Stimulated activated naive B cell treated with anti-CD40 and anti-IgM and Interleukin-4, amounts not matched to agents 10 μg/mL and 1 μg/mL and 100 μg/mL, for 72 hours (primary cell): ENCODE results near the gene STIP1.

Source experiments
- ATAC-seq, 2 donors: fragments of 150-1000 bp; cut with Tn5 transposase; replicated peaks; 2 replicates each; pipeline ENCODE4 v1.10.0; 2021; ENCODE audit warnings: moderate library complexity in 1 of 2
- DNase-seq: peaks from one replicate; pipeline ENCODE4 v3.0.0; 2021
- H3K27ac Mint-ChIP-seq: one replicate; pipeline ENCODE4 v1.8.0; 2022; ENCODE audit warnings: mild to moderate bottlenecking, mixed read lengths
- H3K27me3 Mint-ChIP-seq, 2 donors: one replicate each; pipeline ENCODE4 v1.8.0; 2022; ENCODE audit warnings: mixed read lengths in 2 of 2
- H3K36me3 Mint-ChIP-seq, 2 donors: one replicate each; pipeline ENCODE4 v1.8.0; 2022; ENCODE audit warnings: mixed read lengths in 2 of 2, mild to moderate bottlenecking in 1 of 2
- H3K4me1 Mint-ChIP-seq, 2 donors: one replicate each; pipeline ENCODE4 v1.8.0; 2022; ENCODE audit warnings: mixed read lengths in 2 of 2, mild to moderate bottlenecking in 1 of 2
- H3K4me3 Mint-ChIP-seq, 2 donors: one replicate each; pipeline ENCODE4 v1.8.0; 2022; ENCODE audit warnings: mild to moderate bottlenecking in 2 of 2, mixed read lengths in 2 of 2, moderate library complexity in 1 of 2
- H3K9me3 Mint-ChIP-seq, 2 donors: one replicate each; pipeline ENCODE4 v1.8.0; 2022; ENCODE audit warnings: mixed read lengths in 2 of 2, mild to moderate bottlenecking in 1 of 2

The STIP1 gene

GRCh38 chr11:64185693-64186491 is at the start of gene STIP1:
STIP1 (plus strand) TSS chr11:64186171; CDS start chr11:64186262, 91 bp downstream.
- no peaks in the 10 kb centered on the region for H3K27me3 Mint-ChIP-seq
- peak within 1 kb of the TSS; percentile 98 for H3K27ac Mint-ChIP-seq
- H3K4me1 Mint-ChIP-seq: peaks cover 22 to 48% of the 10 kb centered on the region in 2 donors
- peak within 1 kb of the TSS in 1 of 2 donors; percentile 98 for H3K4me3 Mint-ChIP-seq
- peaks cover 5 to 13% of the 10 kb centered on the region in 2 donors for H3K36me3 Mint-ChIP-seq
- peak; percentile 99 for DNase-seq
- ATAC-seq: peak; percentile 84 to 87
- H3K9me3 Mint-ChIP-seq: no peaks in the 10 kb centered on the region

- no peak for DNase-seq
- Mint-ChIP-seq H3K9me3 (no peaks in the 10 kb centered on the region), H3K27ac (no peak overlapping the region), H3K36me3 (peaks cover 1 to 2% of the 10 kb centered on the region in 2 donors), H3K4me1 (peaks cover 0 to 2% of the 10 kb centered on the region in 2 donors), H3K27me3 (no peaks in the 10 kb centered on the region), H3K4me3 (no peak overlapping the region)
- no peak for ATAC-seq
These were observed 49.1 kb upstream of the STIP1 start for GRCh38 chr11:64136765-64137441.

- Mint-ChIP-seq H3K27me3 (no peaks in the 10 kb centered on the region), H3K27ac (no peak overlapping the region), H3K9me3 (no peaks in the 10 kb centered on the region)
These were observed 47.6 kb upstream of the STIP1 start for GRCh38 chr11:64138398-64138797.

GRCh38 chr11:64139049-64139448 is 46.9 kb upstream of the STIP1 start:
- peaks cover 0 to 1% of the 10 kb centered on the region in 2 donors for H3K36me3 Mint-ChIP-seq
- H3K4me1 Mint-ChIP-seq: peaks cover 7 to 8% of the 10 kb centered on the region in 2 donors
- no peaks in the 10 kb centered on the region for H3K27me3 Mint-ChIP-seq
- H3K9me3 Mint-ChIP-seq: no peaks in the 10 kb centered on the region
- H3K27ac Mint-ChIP-seq: no peak overlapping the region
- H3K4me3 Mint-ChIP-seq: no peak overlapping the region
- ATAC-seq: no peak
- no peak for DNase-seq

More at GRCh38 chr11:64138398-64138797, 47.6 kb upstream of the STIP1 start:
- ATAC-seq: no peak
- H3K36me3 Mint-ChIP-seq: peaks cover 0 to 1% of the 10 kb centered on the region in 2 donors
- no peak overlapping the region for H3K4me3 Mint-ChIP-seq
- H3K4me1 Mint-ChIP-seq: peaks cover under 1 to 2% of the 10 kb centered on the region in 2 donors
- no peak for DNase-seq

- H3K9me3 Mint-ChIP-seq: no peaks in the 10 kb centered on the region
- no peak overlapping the region for H3K27ac Mint-ChIP-seq
- H3K36me3 Mint-ChIP-seq: no peaks in the 10 kb centered on the region
- peaks cover 9 to 12% of the 10 kb centered on the region in 2 donors for H3K4me1 Mint-ChIP-seq
- no peak overlapping the region for H3K4me3 Mint-ChIP-seq
- no peak for ATAC-seq
- no peak for DNase-seq
- H3K27me3 Mint-ChIP-seq: no peaks in the 10 kb centered on the region
These were observed 45.9 kb upstream of the STIP1 start for GRCh38 chr11:64140082-64140481.

GRCh38 chr11:64141081-64141783 is 44.7 kb upstream of the STIP1 start:
- no peaks in the 10 kb centered on the region for H3K27me3 Mint-ChIP-seq
- no peaks in the 10 kb centered on the region for H3K36me3 Mint-ChIP-seq
- ATAC-seq (no peak), DNase-seq (no peak)
- no peak overlapping the region for H3K4me3 Mint-ChIP-seq
- peaks cover 10 to 16% of the 10 kb centered on the region in 2 donors for H3K4me1 Mint-ChIP-seq
- H3K9me3 Mint-ChIP-seq: no peaks in the 10 kb centered on the region
- H3K27ac Mint-ChIP-seq: no peak overlapping the region

GRCh38 chr11:64144587-64145472 is 41.1 kb upstream of the STIP1 start:
- H3K27ac Mint-ChIP-seq: no peak overlapping the region
- H3K4me1 Mint-ChIP-seq: peaks cover 15 to 16% of the 10 kb centered on the region in 2 donors
- H3K4me3 Mint-ChIP-seq: no peak overlapping the region
- H3K27me3 Mint-ChIP-seq: no peaks in the 10 kb centered on the region
- H3K9me3 Mint-ChIP-seq: no peaks in the 10 kb centered on the region
- DNase-seq (no peak), ATAC-seq (no peak)
- H3K36me3 Mint-ChIP-seq: peaks cover 1 to 3% of the 10 kb centered on the region in 2 donors

- Mint-ChIP-seq H3K4me3 (no peak overlapping the region), H3K27me3 (no peaks in the 10 kb centered on the region), H3K4me1 (peaks cover 15 to 16% of the 10 kb centered on the region in 2 donors), H3K36me3 (peaks cover 4 to 5% of the 10 kb centered on the region in 2 donors), H3K27ac (no peak overlapping the region), H3K9me3 (no peaks in the 10 kb centered on the region)
- peak; percentile 23 for DNase-seq
- ATAC-seq: peak; percentile 64 to 71
These were observed 39.7 kb upstream of the STIP1 start for GRCh38 chr11:64146036-64146955.

- Mint-ChIP-seq H3K4me3 (no peak overlapping the region), H3K27ac (no peak overlapping the region), H3K9me3 (no peaks in the 10 kb centered on the region)
These were observed 37.6 kb upstream of the STIP1 start for GRCh38 chr11:64148226-64148916.

GRCh38 chr11:64148917-64149617 is 36.9 kb upstream of the STIP1 start:
- peaks cover 17 to 20% of the 10 kb centered on the region in 2 donors for H3K4me1 Mint-ChIP-seq
- no peak for ATAC-seq
- no peak overlapping the region for H3K27ac Mint-ChIP-seq

More at GRCh38 chr11:64148226-64148916, 37.6 kb upstream of the STIP1 start:
- DNase-seq (peak; percentile 50), ATAC-seq (peak; percentile 73 to 76)
- peaks cover 4 to 5% of the 10 kb centered on the region in 2 donors for H3K36me3 Mint-ChIP-seq
- peaks cover 19 to 22% of the 10 kb centered on the region in 2 donors for H3K4me1 Mint-ChIP-seq
- no peaks in the 10 kb centered on the region for H3K27me3 Mint-ChIP-seq

GRCh38 chr11:64150051-64150450 is 35.9 kb upstream of the STIP1 start:
- Mint-ChIP-seq H3K4me1 (peaks cover 18 to 22% of the 10 kb centered on the region in 2 donors), H3K9me3 (no peaks in the 10 kb centered on the region), H3K4me3 (no peak overlapping the region), H3K27ac (no peak overlapping the region), H3K36me3 (peaks cover 4 to 5% of the 10 kb centered on the region in 2 donors), H3K27me3 (peaks cover 7 to 9% of the 10 kb centered on the region in 2 donors)
- ATAC-seq: no peak
- DNase-seq: no peak

More at GRCh38 chr11:64148917-64149617, 36.9 kb upstream of the STIP1 start:
- Mint-ChIP-seq H3K9me3 (no peaks in the 10 kb centered on the region), H3K4me3 (no peak overlapping the region), H3K27me3 (peaks cover 4% of the 10 kb centered on the region in 2 donors), H3K36me3 (peaks cover 4 to 5% of the 10 kb centered on the region in 2 donors)
- no peak for DNase-seq
